ENCODE results near the gene ARHGEF3.
"Not testable (repeated sequence)": the region's sequence is repeated elsewhere in the genome, so short reads cannot be mapped to it uniquely, and the experiment has no call there.

Gene ARHGEF3

DNA sequence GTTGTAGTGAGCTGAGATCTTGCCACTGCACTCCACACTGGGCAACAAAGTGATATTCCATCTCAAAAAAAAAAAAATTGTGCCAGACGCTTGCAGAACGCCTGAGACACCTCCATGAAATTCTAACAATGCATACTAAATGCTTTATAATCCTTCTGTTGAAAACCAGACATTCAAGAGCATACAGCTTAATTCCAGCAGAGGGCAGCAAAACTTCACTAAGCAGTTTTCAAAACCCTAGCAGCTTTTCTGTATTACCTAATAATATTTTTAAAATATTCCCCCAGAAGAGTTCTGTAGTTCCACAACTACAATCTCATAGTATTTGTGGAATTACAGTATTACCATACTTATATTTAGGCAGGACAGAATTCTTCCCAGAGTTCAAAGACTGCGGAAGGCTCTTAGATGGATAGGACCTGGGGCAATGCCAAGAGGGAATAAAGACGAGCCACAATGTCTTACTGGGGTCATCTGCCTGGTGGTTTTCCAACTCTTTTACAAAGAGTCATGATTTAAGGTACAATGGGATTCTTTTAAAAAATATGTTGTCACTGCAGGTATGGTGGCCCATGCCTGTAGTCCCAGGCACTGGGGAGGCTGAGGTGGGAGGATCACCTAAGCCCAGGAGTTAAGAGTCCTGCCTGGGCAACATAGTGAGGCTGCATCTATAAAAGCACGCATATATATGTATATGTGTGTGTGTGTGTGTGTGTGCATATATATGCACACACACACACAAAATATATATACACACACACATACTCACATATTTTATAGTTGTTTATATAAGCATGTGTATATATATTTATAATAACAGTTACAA lies 99.0 kb downstream of the ARHGEF3 start:
- Histone ChIP-seq H3K9ac (ENCODE audit: low read depth, low read length) (no peak overlapping the region), H3K27me3 (ENCODE audit: insufficient read depth, low read length) (no peaks in the 10 kb centered on the region), H3K36me3 (ENCODE audit: insufficient read depth, low read depth, low read length) (no peaks in the 10 kb centered on the region), H3K27ac (ENCODE audit: low read length) (no peak overlapping the region), H3K9me3 (ENCODE audit: insufficient read depth, low read depth, low read length) (no peaks in the 10 kb centered on the region), H3K4me1 (ENCODE audit: insufficient read depth, low read length) (no peaks in the 10 kb centered on the region), H3K4me3 (ENCODE audit: low read length) (no peak overlapping the region)

DNA sequence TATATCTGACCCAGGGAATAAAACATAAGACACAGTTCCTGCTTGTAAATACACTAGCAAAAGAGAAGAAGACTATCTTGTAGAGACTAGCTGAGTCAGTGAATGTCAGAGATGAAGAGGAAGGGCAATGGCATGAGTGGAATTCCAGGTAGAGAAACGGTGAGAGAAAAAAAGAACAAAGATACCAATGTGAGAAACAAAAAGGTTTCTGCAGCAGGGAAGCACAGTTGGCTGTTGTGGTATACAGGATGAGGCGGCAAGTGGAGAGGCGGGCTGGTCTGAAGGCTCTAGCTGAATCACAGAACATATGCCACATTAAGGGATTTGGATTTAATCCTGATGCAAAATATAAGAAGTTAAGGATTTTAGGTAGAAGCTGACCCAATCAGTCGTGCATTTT lies 101.6 kb downstream of the ARHGEF3 start:
- no peaks in the 10 kb centered on the region for H3K36me3 ChIP-seq (ENCODE audit: insufficient read depth, low read depth, low read length)
- no peaks in the 10 kb centered on the region for H3K27me3 ChIP-seq (ENCODE audit: insufficient read depth, low read length)
- no peak overlapping the region for H3K27ac ChIP-seq (ENCODE audit: low read length)
- H3K9me3 ChIP-seq (ENCODE audit: insufficient read depth, low read depth, low read length): no peaks in the 10 kb centered on the region
- no peak overlapping the region for H3K9ac ChIP-seq (ENCODE audit: low read depth, low read length)
- H3K4me3 ChIP-seq (ENCODE audit: low read length): no peak overlapping the region
- no peaks in the 10 kb centered on the region for H3K4me1 ChIP-seq (ENCODE audit: insufficient read depth, low read length)

DNA sequence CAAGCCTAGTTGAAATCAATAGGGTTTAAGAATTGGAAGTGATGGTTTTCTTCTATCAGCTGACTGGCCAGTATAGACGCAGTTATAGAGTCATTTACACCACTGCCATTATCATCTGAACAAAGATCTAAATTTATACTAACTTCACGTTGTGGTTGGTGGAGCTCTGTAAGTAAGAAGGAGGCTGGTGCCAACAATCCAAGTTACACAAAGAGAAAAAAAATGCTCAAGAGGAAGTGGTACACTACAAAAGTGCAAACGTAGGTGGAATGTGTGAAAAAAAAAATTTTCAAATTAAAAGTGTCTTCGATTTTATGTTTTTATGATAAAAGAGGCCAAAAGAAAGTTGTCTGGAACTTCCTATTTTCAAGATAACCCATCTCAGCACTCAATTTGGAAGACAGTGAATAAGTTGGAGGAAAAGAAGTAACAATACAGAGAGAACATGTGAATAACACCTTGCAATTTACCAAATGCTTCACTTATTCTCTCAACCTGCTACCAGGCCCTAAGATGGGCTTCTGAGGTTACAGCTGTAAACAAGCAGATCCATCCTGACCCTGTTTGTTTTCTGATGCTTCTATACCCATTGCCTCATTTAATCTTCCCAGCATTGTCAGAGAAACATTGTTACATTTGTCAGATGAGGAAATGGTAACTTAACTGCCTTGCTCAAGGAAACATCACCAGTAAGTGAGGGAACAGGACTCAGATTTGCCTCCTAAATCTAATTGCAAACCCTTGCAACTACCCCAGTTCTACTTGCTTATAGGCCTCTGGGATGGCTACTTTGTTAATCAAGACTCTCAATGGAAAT lies 106.7 kb downstream of the ARHGEF3 start:
- Histone ChIP-seq H3K9ac (ENCODE audit: low read depth, low read length) (no peak overlapping the region), H3K4me3 (ENCODE audit: low read length) (no peak overlapping the region), H3K27ac (ENCODE audit: low read length) (no peak overlapping the region)

DNA sequence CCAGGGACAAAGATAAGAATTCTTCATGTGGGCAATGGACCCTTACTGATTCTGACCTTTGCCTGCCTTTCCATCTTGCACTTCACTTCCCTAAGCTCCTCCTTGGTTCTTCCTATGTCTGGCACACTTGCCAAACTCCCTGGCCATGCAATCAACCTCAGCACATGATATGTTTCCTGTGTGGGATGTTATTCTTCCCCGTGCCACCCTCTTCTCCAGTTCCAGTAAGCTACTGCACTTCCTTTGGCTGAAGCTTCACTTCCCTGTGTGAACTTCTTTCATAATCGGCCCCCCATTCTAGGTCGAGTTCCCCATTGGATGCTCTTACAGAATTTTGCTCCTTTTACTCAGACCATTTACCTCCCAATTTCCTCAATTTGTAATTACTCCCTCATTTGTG lies 108.0 kb downstream of the ARHGEF3 start:
- Histone ChIP-seq H3K4me1 (ENCODE audit: insufficient read depth, low read length) (no peaks in the 10 kb centered on the region), H3K36me3 (ENCODE audit: insufficient read depth, low read depth, low read length) (no peaks in the 10 kb centered on the region), H3K27ac (ENCODE audit: low read length) (no peak overlapping the region)

More for the DNA sequence above, 106.7 kb downstream of the ARHGEF3 start:
- Histone ChIP-seq H3K36me3 (ENCODE audit: insufficient read depth, low read depth, low read length) (no peaks in the 10 kb centered on the region), H3K9me3 (ENCODE audit: insufficient read depth, low read depth, low read length) (no peaks in the 10 kb centered on the region), H3K4me1 (ENCODE audit: insufficient read depth, low read length) (no peaks in the 10 kb centered on the region), H3K27me3 (ENCODE audit: insufficient read depth, low read length) (no peaks in the 10 kb centered on the region)

DNA sequence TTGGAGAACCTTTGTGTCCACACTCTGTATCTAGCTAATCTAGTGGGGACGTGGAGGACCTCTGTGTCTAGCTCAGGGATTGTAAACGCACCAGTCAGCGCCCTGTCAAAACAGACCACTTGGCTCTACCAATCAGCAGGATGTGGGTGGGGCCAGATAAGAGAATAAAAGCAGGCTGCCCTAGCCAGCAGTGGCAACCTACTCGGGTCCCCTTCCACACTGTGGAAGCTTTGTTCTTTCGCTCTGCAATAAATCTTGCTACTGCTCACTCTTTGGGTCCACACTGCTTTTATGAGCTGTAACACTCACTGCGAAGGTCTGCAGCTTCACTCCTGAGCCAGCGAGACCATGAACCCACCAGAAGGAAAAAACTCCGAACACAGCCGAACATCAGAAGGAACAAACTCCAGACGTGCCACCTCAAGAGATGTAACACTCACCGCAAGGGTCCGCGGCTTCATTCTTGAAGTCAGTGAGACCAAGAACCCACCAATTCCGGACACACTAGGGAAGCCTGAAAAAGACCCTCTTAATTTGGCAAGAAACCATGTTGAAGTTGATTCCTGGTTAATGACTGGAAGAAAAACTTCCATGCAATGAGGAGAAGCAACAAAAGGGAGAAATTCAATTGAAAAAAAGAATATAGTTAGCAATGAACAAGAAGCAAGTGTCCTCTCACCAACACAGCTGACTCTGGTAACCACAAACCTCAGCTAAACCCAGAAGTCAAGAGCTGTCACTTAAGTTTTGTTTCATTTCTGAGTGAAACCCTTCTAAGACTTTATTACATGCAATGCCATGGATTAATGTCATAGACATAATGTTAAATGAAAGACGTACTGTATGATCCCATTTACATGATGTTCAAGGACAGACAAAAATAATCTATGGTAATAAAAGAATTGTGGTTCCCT lies 109.0 kb downstream of the ARHGEF3 start:
- H3K27ac ChIP-seq (ENCODE audit: low read length); H3K4me1 ChIP-seq (ENCODE audit: insufficient read depth, low read length); H3K9ac ChIP-seq (ENCODE audit: low read depth, low read length); H3K36me3 ChIP-seq (ENCODE audit: insufficient read depth, low read depth, low read length); H3K4me3 ChIP-seq (ENCODE audit: low read length); H3K9me3 ChIP-seq (ENCODE audit: insufficient read depth, low read depth, low read length); H3K27me3 ChIP-seq (ENCODE audit: insufficient read depth, low read length): not testable (repeated sequence)

More for the DNA sequence above, 108.0 kb downstream of the ARHGEF3 start:
- Histone ChIP-seq H3K27me3 (ENCODE audit: insufficient read depth, low read length) (no peaks in the 10 kb centered on the region), H3K4me3 (ENCODE audit: low read length) (no peak overlapping the region), H3K9ac (ENCODE audit: low read depth, low read length) (no peak overlapping the region), H3K9me3 (ENCODE audit: insufficient read depth, low read depth, low read length) (no peaks in the 10 kb centered on the region)

DNA sequence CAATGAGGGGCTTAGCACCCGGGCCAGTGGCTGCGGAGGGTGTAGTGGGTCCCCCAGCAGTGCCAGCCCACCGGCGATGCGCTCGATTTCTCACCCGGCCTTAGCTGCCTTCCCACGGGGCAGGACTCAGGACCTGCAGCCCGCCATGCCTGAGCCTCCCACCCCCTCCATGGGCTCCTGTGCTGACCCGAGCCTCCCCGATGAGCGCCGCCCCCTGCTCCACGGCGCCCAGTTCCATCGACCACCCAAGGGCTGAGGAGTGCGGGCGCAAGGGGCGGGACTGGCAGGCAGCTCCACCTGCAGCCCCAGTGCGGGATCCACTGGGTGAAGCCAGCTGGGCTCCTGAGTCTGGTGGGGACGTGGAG lies 109.8 kb downstream of the ARHGEF3 start:
- H3K27me3 ChIP-seq (ENCODE audit: insufficient read depth, low read length): not testable (repeated sequence)

DNA sequence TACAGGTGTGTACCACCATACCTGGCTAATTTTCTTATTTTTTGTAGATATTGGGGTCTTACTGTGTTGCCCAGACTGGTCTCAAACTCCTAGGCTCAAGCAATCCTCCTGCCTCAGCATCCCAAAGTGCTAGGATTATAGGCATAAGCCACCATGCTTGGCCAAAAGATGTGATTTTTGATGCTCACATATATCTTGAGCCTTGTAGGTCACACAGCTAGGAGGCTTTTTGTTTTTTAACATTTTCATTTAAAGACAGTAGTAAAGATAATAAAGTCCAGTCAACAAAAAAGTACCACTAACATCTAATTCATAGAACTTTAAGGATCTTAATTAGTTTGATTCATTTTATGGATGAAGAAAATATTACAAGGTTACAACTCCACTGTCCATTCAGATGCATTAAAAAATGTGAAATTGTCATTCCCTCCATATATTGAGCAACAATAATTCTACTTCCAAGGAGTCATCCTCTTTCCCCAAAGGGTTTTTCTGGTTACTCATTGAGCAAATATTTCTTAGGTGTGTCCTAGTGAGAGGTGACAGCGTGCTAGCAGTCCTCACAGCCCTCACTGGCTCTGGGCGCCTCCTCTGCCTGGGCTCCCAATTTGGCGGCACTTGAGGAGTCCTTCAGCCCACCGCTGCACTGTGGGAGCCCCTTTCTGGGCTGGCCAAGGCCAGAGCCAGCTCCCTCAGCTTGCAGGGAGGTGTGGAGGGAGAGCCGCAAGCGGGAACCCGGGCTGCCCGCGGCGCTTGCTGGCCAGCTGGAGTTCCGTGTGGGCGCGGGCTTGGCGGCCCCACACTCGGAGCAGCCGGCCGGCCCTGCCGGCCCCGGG lies 110.4 kb downstream of the ARHGEF3 start:
- Histone ChIP-seq H3K9me3 (ENCODE audit: insufficient read depth, low read depth, low read length) (no peaks in the 10 kb centered on the region), H3K4me1 (ENCODE audit: insufficient read depth, low read length) (no peaks in the 10 kb centered on the region), H3K27me3 (ENCODE audit: insufficient read depth, low read length) (no peaks in the 10 kb centered on the region), H3K4me3 (ENCODE audit: low read length) (no peak overlapping the region), H3K9ac (ENCODE audit: low read depth, low read length) (no peak overlapping the region), H3K36me3 (ENCODE audit: insufficient read depth, low read depth, low read length) (no peaks in the 10 kb centered on the region), H3K27ac (ENCODE audit: low read length) (no peak overlapping the region)

More for the DNA sequence above, 109.8 kb downstream of the ARHGEF3 start:
- H3K9me3 ChIP-seq (ENCODE audit: insufficient read depth, low read depth, low read length); H3K9ac ChIP-seq (ENCODE audit: low read depth, low read length); H3K4me3 ChIP-seq (ENCODE audit: low read length); H3K36me3 ChIP-seq (ENCODE audit: insufficient read depth, low read depth, low read length); H3K4me1 ChIP-seq (ENCODE audit: insufficient read depth, low read length); H3K27ac ChIP-seq (ENCODE audit: low read length): not testable (repeated sequence)

DNA sequence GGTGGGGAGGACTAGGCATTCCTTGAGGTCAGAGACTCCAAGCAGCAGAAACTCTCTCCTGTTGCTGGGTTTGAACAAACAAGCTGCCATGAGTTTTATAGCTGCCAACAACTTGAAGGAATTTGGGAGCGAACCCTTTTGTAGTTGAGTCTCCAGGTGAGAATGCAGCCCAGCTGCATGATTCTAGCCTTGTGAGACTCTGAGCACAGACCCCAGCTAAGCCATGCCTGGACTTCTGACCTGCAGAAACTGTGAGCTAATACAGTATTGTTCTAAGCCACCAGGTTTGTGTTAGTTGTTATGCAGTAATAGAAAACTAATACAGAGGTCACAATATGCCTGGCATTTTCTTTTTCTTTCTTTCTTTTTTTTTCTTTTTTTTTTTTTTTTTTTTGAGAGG lies 112.4 kb downstream of the ARHGEF3 start:
- Histone ChIP-seq H3K36me3 (ENCODE audit: insufficient read depth, low read depth, low read length) (no peaks in the 10 kb centered on the region), H3K4me3 (ENCODE audit: low read length) (no peak overlapping the region), H3K27ac (ENCODE audit: low read length) (no peak overlapping the region), H3K9ac (ENCODE audit: low read depth, low read length) (no peak overlapping the region), H3K27me3 (ENCODE audit: insufficient read depth, low read length) (peaks cover 14% of the 10 kb centered on the region), H3K4me1 (ENCODE audit: insufficient read depth, low read length) (peaks cover under 1% of the 10 kb centered on the region; the same call in 1 of the 2 replicates), H3K9me3 (ENCODE audit: insufficient read depth, low read depth, low read length) (0 out of 2 replicates have a peak, but pooled peaks cover under 1% of the 10 kb centered on the region)

DNA sequence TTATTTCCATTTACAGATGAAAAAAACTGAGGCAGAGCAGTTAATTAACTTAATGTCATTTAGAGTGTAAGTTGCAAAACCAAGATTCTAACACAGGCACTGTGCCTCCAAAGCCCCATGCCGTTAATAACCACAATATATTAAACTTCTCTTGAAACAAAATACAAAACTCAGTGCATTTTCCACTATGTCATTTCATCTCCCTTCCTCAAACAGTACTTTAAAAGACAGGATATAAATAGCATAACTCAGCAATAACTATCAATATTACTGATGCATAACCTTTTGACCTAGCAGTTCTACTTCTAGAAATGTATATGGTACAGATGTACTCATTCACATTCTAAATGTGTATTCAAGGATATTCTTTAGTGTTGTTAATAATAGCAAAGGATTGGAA lies 113.6 kb downstream of the ARHGEF3 start:
- Histone ChIP-seq H3K9me3 (ENCODE audit: insufficient read depth, low read depth, low read length) (peaks cover 11% of the 10 kb centered on the region), H3K9ac (ENCODE audit: low read depth, low read length) (no peak overlapping the region), H3K4me3 (ENCODE audit: low read length) (no peak overlapping the region), H3K27me3 (ENCODE audit: insufficient read depth, low read length) (peaks cover 25% of the 10 kb centered on the region), H3K4me1 (ENCODE audit: insufficient read depth, low read length) (peaks cover 4% of the 10 kb centered on the region), H3K27ac (ENCODE audit: low read length) (no peak overlapping the region), H3K36me3 (ENCODE audit: insufficient read depth, low read depth, low read length) (no peaks in the 10 kb centered on the region)

DNA sequence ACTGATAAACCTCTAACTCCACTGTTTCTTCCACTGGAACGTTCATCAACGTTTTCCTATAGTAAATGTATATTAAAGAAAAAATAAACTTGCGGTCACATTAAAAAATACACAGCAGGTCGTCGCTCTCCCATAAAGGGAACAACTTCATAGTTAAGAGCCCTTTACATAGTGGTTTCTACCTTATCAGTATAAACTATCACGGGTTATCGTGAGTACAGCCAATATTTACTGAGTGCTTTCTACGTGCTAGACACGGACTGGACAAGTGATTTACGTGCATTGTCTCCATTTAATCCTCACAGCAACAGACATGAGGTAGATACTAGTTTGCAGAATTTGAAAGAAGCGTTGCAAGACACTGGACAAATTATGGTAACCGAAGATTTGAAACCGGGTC lies 117.7 kb downstream of the ARHGEF3 start:
- Histone ChIP-seq H3K9me3 (ENCODE audit: insufficient read depth, low read depth, low read length) (peaks cover 11% of the 10 kb centered on the region), H3K4me3 (ENCODE audit: low read length) (no peak overlapping the region), H3K36me3 (ENCODE audit: insufficient read depth, low read depth, low read length) (peaks cover 9% of the 10 kb centered on the region), H3K27me3 (ENCODE audit: insufficient read depth, low read length) (peaks cover 25% of the 10 kb centered on the region), H3K27ac (ENCODE audit: low read length) (no peak overlapping the region), H3K9ac (ENCODE audit: low read depth, low read length) (no peak overlapping the region), H3K4me1 (ENCODE audit: insufficient read depth, low read length) (peaks cover 22% of the 10 kb centered on the region)
